Keratinocyte (primary cell): Measurements from ENCODE around the gene FABP3.

Source experiments
- EZH2 ChIP-seq: IDR thresholded peaks from one replicate; pipeline ENCODE4 v1.6.1; 2012; ENCODE audit warnings: inconsistent platforms, mild to moderate bottlenecking, low read length, moderate library complexity
- TF ChIP-seq, protein P1 (sequence below), 3 experiments: IDR thresholded peaks in 1 of 3; conservative IDR thresholded peaks in 1 of 3; optimal IDR thresholded peaks in 1 of 3; 2 replicates in 2 of 3; 3 replicates in 1 of 3; pipeline versions ENCODE3 to v1.5.1; 2011; ENCODE audit warnings: low read length in 3 of 3, mild to moderate bottlenecking in 3 of 3, moderate library complexity in 2 of 3, control low read depth in 1 of 3, inconsistent platforms in 1 of 3; ENCODE audit not compliant: insufficient read depth in 2 of 3; ENCODE audit errors: extremely low read depth in 1 of 3

DNA sequence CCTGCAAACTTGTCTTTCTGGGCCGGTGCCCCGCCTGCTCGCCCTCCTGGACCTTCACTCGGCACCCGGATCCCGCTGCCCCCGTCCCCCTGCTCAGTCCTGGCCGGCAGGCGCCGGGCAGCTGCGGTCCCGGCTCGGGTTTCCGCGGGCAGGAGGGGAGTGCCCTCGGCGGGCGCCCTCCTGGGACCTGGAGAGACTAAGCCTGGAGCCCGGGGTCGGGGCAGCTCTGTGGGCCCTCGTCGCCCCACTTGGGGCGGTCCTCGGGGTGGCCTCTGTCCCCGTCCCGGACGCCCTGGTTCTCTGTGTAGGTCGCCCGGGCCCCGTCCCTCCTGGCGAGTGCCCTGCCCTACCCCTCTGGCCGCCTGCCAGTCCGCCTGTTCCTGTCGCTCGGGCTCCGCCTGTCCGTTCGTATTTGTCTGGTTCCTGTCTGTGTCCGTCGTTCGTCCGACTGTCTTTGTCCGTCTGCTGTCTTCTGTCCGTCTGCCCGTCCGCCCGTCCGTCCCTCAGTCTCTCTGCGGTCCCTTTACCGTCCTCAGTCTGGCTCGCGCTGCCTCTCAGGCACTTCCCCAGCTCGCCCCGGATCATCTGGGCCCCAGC lies 40.6 kb upstream of the FABP3 start:
- TF ChIP-seq, protein P1, sequence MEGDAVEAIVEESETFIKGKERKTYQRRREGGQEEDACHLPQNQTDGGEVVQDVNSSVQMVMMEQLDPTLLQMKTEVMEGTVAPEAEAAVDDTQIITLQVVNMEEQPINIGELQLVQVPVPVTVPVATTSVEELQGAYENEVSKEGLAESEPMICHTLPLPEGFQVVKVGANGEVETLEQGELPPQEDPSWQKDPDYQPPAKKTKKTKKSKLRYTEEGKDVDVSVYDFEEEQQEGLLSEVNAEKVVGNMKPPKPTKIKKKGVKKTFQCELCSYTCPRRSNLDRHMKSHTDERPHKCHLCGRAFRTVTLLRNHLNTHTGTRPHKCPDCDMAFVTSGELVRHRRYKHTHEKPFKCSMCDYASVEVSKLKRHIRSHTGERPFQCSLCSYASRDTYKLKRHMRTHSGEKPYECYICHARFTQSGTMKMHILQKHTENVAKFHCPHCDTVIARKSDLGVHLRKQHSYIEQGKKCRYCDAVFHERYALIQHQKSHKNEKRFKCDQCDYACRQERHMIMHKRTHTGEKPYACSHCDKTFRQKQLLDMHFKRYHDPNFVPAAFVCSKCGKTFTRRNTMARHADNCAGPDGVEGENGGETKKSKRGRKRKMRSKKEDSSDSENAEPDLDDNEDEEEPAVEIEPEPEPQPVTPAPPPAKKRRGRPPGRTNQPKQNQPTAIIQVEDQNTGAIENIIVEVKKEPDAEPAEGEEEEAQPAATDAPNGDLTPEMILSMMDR (optimal IDR thresholded peaks at IDR 0.05 in 1 of 3, IDR thresholded peaks at IDR 0.05 in 1 of 3, conservative IDR thresholded peaks at IDR 0.05 in 1 of 3; ENCODE audit: extremely low read depth in 1 of 3, insufficient read depth in 2 of 3, low read length in 3 of 3) = no peak
- no peak for TF ChIP-seq EZH2
